Ascending aorta (tissue), 2 donors: Measurements from ENCODE around the gene RBM33. TPM values are rescaled to one million over a fixed set of nuclear protein-coding genes. Genes with fewer than 3 reads are reported as not detected.

Experiments
- DNase-seq, 2 donors: peaks; one replicate each; pipeline ENCODE4 v3.0.0-alpha.2; 2019; ENCODE audit warnings: low spot score in 2 of 2
- H3K27ac ChIP-seq, 2 donors: fragments of 200-600 bp; sonication (generic); one replicate each; pipeline ENCODE4 v1.5.1; 2016 to 2017; ENCODE audit warnings: mild to moderate bottlenecking in 1 of 2
- H3K27me3 ChIP-seq: fragments of 200-600 bp; sonication (generic); one replicate; pipeline ENCODE4 v1.5.1; 2017
- H3K36me3 ChIP-seq, 2 donors: fragments of 200-600 bp; sonication (generic); one replicate each; pipeline ENCODE4 v1.5.1; 2016
- H3K4me1 ChIP-seq, 2 donors: fragments of 200-600 bp; sonication (generic); one replicate each; pipeline ENCODE4 v1.5.1; 2016 to 2017; ENCODE audit warnings: mild to moderate bottlenecking in 1 of 2
- H3K4me3 ChIP-seq, 2 donors: fragments of 200-600 bp; sonication (generic); one replicate each; pipeline ENCODE4 v1.5.1; 2016 to 2017; ENCODE audit warnings: mild to moderate bottlenecking in 1 of 2
- H3K9me3 ChIP-seq, 2 donors: fragments of 200-600 bp; sonication (generic); one replicate each; pipeline ENCODE4 v1.5.1; 2016
- intact Hi-C: fragments of 100-400 bp; cut with DNase I; formaldehyde crosslinking; loops from one replicate; pipeline ENCODE4 v1.15.1; 2023
- total RNA-seq: library from RNA; depleted of rRNA; stranded (reverse); fragments of >200 nt; gene quantifications from one replicate; pipeline ENCODE4 v1.1.0, GENCODE V29; 2016
- TF ChIP-seq, protein P1 (sequence below), 3 experiments: fragments of 200-600 bp in 2 of 3; fragments of 450-650 bp in 1 of 3; sonication (generic) in 2 of 3; IDR thresholded peaks; one replicate each; pipeline ENCODE4 v1.5.1; 2016 to 2019; ENCODE audit warnings: antibody characterized with exemption in 3 of 3, mild to moderate bottlenecking in 1 of 3, moderate library complexity in 1 of 3

Gene RBM33
- total RNA-seq, 1 donor from 2014 or later, result 44.2 TPM

DNA sequence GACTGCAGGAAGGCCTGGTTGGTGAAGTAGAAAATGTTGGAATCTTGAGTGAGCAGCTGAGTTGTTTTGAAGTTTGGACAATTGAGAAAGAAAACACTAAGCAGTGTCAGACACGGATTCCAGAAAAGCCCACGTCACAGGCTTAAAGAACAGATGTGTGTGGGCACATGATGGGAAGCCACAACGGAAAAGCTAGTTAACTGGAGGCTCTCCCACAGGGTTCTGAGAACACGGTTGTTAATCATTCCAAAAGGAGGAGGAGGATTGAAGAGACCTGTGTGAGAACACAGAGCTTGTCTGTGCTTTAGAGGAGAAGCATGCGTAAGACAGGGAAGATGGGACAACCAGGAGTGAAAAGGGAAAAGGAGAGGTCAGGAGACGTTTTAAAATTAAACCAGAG is 125.2 kb downstream of the RBM33 start:
- Histone ChIP-seq H3K9me3 (no peaks in the 10 kb centered on the region), H3K36me3 (peaks cover 61 to 87% of the 10 kb centered on the region in 2 donors), H3K27me3 (no peaks in the 10 kb centered on the region), H3K4me1 (no peaks in the 10 kb centered on the region), H3K27ac (no peak overlapping the region), H3K4me3 (no peak overlapping the region)
- intact Hi-C loops, result loop anchor here (10.0 kb wide), 1 partner anchor 845 kb away; no protein-coding TSS in a partner anchor
- TF ChIP-seq, protein P1, sequence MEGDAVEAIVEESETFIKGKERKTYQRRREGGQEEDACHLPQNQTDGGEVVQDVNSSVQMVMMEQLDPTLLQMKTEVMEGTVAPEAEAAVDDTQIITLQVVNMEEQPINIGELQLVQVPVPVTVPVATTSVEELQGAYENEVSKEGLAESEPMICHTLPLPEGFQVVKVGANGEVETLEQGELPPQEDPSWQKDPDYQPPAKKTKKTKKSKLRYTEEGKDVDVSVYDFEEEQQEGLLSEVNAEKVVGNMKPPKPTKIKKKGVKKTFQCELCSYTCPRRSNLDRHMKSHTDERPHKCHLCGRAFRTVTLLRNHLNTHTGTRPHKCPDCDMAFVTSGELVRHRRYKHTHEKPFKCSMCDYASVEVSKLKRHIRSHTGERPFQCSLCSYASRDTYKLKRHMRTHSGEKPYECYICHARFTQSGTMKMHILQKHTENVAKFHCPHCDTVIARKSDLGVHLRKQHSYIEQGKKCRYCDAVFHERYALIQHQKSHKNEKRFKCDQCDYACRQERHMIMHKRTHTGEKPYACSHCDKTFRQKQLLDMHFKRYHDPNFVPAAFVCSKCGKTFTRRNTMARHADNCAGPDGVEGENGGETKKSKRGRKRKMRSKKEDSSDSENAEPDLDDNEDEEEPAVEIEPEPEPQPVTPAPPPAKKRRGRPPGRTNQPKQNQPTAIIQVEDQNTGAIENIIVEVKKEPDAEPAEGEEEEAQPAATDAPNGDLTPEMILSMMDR (IDR thresholded peaks at IDR 0.05), result no peak
- DNase-seq, result no peak

DNA sequence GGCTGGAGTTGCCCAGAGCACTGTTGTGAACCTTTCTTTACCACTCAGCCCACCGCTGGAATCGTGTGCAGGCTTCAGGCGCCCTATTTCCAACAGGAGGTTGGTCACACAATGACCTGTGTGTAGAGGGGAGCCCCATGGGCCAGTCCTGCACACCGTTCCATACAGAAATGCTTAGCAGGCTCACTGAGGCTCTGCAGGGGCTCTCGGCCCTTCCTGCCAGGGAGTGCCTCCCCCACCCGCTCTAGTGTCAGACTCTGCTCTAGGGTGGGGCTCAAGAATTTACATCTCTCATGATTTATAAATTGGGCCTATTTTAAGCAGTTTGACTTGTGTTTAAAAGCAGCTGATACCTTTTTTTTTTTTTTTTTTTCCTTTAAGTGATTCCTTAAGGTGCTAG is 125.8 kb downstream of the RBM33 start:
- TF ChIP-seq, protein P1 (IDR thresholded peaks at IDR 0.05), result no peak
- Histone ChIP-seq H3K27ac (no peak overlapping the region), H3K4me3 (no peak overlapping the region), H3K9me3 (no peaks in the 10 kb centered on the region), H3K27me3 (no peaks in the 10 kb centered on the region), H3K36me3 (peaks cover 60 to 88% of the 10 kb centered on the region in 2 donors), H3K4me1 (no peaks in the 10 kb centered on the region)
- DNase-seq, result no peak
- intact Hi-C loops, result no loop called here

DNA sequence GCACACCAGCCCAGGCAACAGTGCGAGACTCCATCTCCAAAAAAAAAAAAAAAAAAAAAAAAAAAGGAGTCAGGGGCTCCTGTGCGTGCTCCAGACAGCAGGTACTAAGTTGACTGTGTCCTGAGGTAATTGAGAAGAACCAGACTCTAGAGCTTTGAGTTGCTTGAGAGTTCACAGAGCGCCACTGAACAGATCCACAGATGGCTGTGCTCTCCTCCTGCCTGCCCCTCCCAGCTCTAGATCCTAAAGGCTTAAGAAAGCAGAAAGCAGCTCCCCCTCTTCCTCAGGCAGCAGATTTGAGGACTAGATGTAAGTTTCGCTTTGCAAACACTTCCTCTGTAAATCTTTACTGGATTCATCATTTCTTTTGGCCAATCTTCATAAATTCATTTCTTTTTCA is 129.1 kb downstream of the RBM33 start:
- intact Hi-C loops, result no loop called here
- H3K9me3 ChIP-seq, result no peaks in the 10 kb centered on the region
- peaks cover 51 to 90% of the 10 kb centered on the region in 2 donors for H3K36me3 ChIP-seq
- no peak overlapping the region for H3K4me3 ChIP-seq
- H3K4me1 ChIP-seq, result no peaks in the 10 kb centered on the region
- H3K27ac ChIP-seq, result no peak overlapping the region
- no peak for DNase-seq
- TF ChIP-seq, protein P1 (IDR thresholded peaks at IDR 0.05), result no peak
- no peaks in the 10 kb centered on the region for H3K27me3 ChIP-seq

DNA sequence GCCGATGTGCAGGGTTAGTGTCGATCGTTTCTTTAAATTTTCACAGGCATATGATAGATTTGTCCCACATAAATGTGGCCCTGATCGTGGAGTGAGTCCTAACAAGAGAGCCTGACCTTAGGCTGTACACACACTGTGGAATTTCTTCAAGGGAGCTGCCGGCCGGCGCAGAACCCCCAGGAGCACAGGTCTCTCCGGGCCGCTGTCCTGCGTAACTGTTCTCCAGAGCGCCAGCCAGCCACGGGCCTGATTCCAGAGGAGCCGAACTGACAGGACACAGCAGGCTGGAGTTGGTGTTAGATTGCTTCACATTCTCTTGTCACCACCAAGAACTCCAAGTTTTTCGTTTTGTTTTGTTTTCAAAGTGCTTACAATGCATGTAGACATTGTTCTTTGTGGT is 130.5 kb downstream of the RBM33 start:
- Histone ChIP-seq H3K4me3 (no peak overlapping the region), H3K27ac (no peak overlapping the region), H3K36me3 (peaks cover 44 to 83% of the 10 kb centered on the region in 2 donors), H3K9me3 (no peaks in the 10 kb centered on the region), H3K27me3 (no peaks in the 10 kb centered on the region), H3K4me1 (no peaks in the 10 kb centered on the region)
- DNase-seq, result no peak
- intact Hi-C loops, result no loop called here
- TF ChIP-seq, protein P1 (IDR thresholded peaks at IDR 0.05), result no peak

DNA sequence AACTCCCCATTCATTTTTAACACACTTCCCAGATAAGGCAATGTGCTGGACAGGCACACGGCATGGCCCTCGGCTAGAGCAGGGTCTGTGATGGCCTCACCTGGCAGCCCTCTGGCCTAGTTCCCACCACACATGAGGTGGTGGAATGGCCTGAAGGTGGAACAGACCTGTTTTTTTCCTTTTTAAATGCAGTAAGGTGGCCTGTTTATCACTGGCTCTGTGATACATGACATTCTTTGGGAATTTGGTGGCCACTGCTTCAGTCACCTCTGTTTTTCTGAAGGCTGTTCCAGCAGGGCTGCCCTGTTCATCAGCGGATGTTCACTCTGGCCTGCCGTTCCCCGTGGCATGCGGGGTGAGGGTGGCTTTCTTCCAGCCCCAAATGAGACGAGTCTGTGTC is 131.2 kb downstream of the RBM33 start:
- Histone ChIP-seq H3K27me3 (no peaks in the 10 kb centered on the region), H3K4me3 (no peak overlapping the region), H3K36me3 (peaks cover 37 to 83% of the 10 kb centered on the region in 2 donors), H3K4me1 (no peaks in the 10 kb centered on the region), H3K27ac (no peak overlapping the region), H3K9me3 (no peaks in the 10 kb centered on the region)
- DNase-seq, result no peak
- TF ChIP-seq, protein P1 (IDR thresholded peaks at IDR 0.05), result no peak
- intact Hi-C loops, result no loop called here

DNA sequence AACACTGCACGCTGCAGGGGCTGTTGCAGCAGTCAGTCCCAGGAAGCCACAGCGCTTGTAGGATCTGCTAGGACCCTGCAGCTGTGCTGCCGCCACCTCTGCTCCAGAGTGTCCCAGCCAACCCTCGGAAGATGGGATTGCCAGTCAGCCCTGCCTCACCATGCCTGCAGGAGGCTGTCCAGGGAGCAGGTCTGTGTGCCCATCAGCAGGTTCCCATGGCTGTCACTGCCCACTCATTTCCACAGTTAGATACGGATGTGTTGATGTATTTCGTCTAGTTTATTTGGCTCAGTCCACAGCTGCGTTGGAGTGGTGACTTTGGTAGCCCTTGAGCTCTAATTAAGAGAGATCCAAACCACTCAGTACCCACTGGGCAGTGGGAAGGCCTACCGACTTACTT is 132.1 kb downstream of the RBM33 start:
- intact Hi-C loops, result no loop called here

More for the DNA sequence above, 132.1 kb downstream of the RBM33 start:
- no peak overlapping the region for H3K4me3 ChIP-seq
- H3K27me3 ChIP-seq, result no peaks in the 10 kb centered on the region
- TF ChIP-seq, protein P1 (IDR thresholded peaks at IDR 0.05), result no peak
- no peak overlapping the region for H3K27ac ChIP-seq
- peaks cover 34 to 83% of the 10 kb centered on the region in 2 donors for H3K36me3 ChIP-seq
- H3K4me1 ChIP-seq, result no peaks in the 10 kb centered on the region
- no peak for DNase-seq
- no peaks in the 10 kb centered on the region for H3K9me3 ChIP-seq
